GM21825 (cell line): ENCODE results near the gene ZDHHC22.
"Not testable (repeated sequence)": the region's sequence is repeated elsewhere in the genome, so short reads cannot be mapped to it uniquely, and the experiment has no call there.

ENCODE experiments used
- ATAC-seq: cut with Tn5 transposase; IDR thresholded peaks from one replicate; pipeline ENCODE4 v1.9.1; 2021; ENCODE audit warnings: mild to moderate bottlenecking, moderate library complexity; ENCODE audit not compliant: unreplicated experiment

The ZDHHC22 gene

GRCh38 chr14:77141214-77142004, at the start of gene ZDHHC22:
ZDHHC22 (minus strand) TSS chr14:77141791; CDS start chr14:77139738, 2,053 bp downstream.
- ATAC-seq = no peak

- no peak for ATAC-seq
These were observed 49.4 kb upstream of the ZDHHC22 start for GRCh38 chr14:77190977-77191376.

GRCh38 chr14:77189479-77189878, 47.9 kb upstream of the ZDHHC22 start:
- no peak for ATAC-seq

GRCh38 chr14:77187649-77188012, 46.0 kb upstream of the ZDHHC22 start:
- ATAC-seq = no peak

GRCh38 chr14:77186911-77187648, 45.5 kb upstream of the ZDHHC22 start:
- no peak for ATAC-seq

- ATAC-seq = no peak
These were observed 43.5 kb upstream of the ZDHHC22 start for GRCh38 chr14:77185093-77185465.

GRCh38 chr14:77184396-77185092, 43.0 kb upstream of the ZDHHC22 start:
- no peak for ATAC-seq

- ATAC-seq = no peak
These were observed 42.3 kb upstream of the ZDHHC22 start for GRCh38 chr14:77183896-77184295.

- peak; percentile 51 for ATAC-seq
These were observed 40.2 kb upstream of the ZDHHC22 start, which contains the start of gene TMEM63C for GRCh38 chr14:77181603-77182437. TMEM63C (plus strand) TSS chr14:77181798; CDS start chr14:77218814, 37,016 bp downstream.

GRCh38 chr14:77180726-77181602, 39.4 kb upstream of the ZDHHC22 start:
- ATAC-seq = no peak

- ATAC-seq = no peak
These were observed 37.1 kb upstream of the ZDHHC22 start for GRCh38 chr14:77178656-77179055.

GRCh38 chr14:77177702-77178101, 36.1 kb upstream of the ZDHHC22 start:
- ATAC-seq = no peak

GRCh38 chr14:77175843-77176242, 34.3 kb upstream of the ZDHHC22 start:
- no peak for ATAC-seq

- not testable (repeated sequence) for ATAC-seq
These were observed 32.5 kb upstream of the ZDHHC22 start for GRCh38 chr14:77173911-77174617.

GRCh38 chr14:77172916-77173315, 31.3 kb upstream of the ZDHHC22 start:
- no peak for ATAC-seq

GRCh38 chr14:77170045-77170444, 28.5 kb upstream of the ZDHHC22 start:
- no peak for ATAC-seq

- ATAC-seq = no peak
These were observed 19.4 kb upstream of the ZDHHC22 start for GRCh38 chr14:77161011-77161410.

- no peak for ATAC-seq
These were observed 17.3 kb upstream of the ZDHHC22 start for GRCh38 chr14:77158882-77159255.
